ENCODE measurements around the gene FARS2. TPM values are rescaled to one million over a fixed set of nuclear protein-coding genes. Genes with fewer than 3 reads are reported as not detected.

Gene FARS2
- total RNA-seq, 1 donor from 2014 or later = 18.3 TPM

GRCh38 chr6:5243069-5243468, 18.2 kb upstream of the FARS2 start:
- Histone ChIP-seq H3K27me3 (no peaks in the 10 kb centered on the region), H3K4me3 (no peak overlapping the region), H3K36me3 (no peaks in the 10 kb centered on the region), H3K27ac (no peak overlapping the region), H3K9me3 (no peaks in the 10 kb centered on the region), H3K4me1 (no peaks in the 10 kb centered on the region)
- no peak for DNase-seq
- ATAC-seq = no peak
- intact Hi-C loops (cut with DNase I) = no loop called here
- TF ChIP-seq CTCF (IDR thresholded peaks at IDR 0.05) = no peak

GRCh38 chr6:5246141-5247097, 14.9 kb upstream of the FARS2 start:
- Histone ChIP-seq H3K27ac (no peak overlapping the region), H3K9me3 (no peaks in the 10 kb centered on the region), H3K36me3 (no peaks in the 10 kb centered on the region), H3K4me1 (no peaks in the 10 kb centered on the region), H3K4me3 (no peak overlapping the region), H3K27me3 (no peaks in the 10 kb centered on the region)
- intact Hi-C loops (cut with DNase I) = no loop called here
- no peak for DNase-seq
- peak; percentile 60 for ATAC-seq
- no peak for TF ChIP-seq CTCF (IDR thresholded peaks at IDR 0.05)

DNA sequence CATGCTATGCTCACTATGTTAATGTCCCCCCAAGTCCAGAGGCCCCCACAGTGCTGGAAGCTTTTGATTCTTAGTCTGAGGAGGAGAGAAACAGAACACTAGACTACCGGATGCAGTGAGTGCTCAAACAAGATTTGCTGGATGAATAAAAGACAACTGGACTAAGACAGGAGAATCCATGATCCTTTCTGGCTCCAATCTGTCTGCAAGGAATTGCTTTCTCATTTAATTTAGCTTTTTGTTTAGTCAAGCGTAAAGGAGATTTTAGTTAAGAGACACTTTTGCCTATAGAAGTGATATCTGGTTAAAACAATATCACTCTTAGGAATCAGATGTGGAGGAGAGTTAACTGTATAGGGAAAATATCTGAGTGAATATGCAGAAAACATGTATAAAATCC, 14.1 kb upstream of the FARS2 start:
- DNase-seq (no peak), ATAC-seq (no peak)
- Histone ChIP-seq H3K27ac (no peak overlapping the region), H3K27me3 (no peaks in the 10 kb centered on the region), H3K4me1 (no peaks in the 10 kb centered on the region), H3K4me3 (no peak overlapping the region), H3K36me3 (no peaks in the 10 kb centered on the region), H3K9me3 (no peaks in the 10 kb centered on the region)
- TF ChIP-seq CTCF (IDR thresholded peaks at IDR 0.05) = no peak
- intact Hi-C loops (cut with DNase I) = no loop called here

GRCh38 chr6:5248302-5249098, 12.8 kb upstream of the FARS2 start:
- no peaks in the 10 kb centered on the region for H3K27me3 ChIP-seq
- H3K27ac ChIP-seq = no peak overlapping the region
- no peak for TF ChIP-seq CTCF (IDR thresholded peaks at IDR 0.05)
- DNase-seq = no peak
- no peak for ATAC-seq
- intact Hi-C loops (cut with DNase I) = no loop called here
- no peak overlapping the region for H3K4me3 ChIP-seq
- H3K36me3 ChIP-seq = no peaks in the 10 kb centered on the region
- H3K4me1 ChIP-seq = no peaks in the 10 kb centered on the region
- H3K9me3 ChIP-seq = no peaks in the 10 kb centered on the region

DNA sequence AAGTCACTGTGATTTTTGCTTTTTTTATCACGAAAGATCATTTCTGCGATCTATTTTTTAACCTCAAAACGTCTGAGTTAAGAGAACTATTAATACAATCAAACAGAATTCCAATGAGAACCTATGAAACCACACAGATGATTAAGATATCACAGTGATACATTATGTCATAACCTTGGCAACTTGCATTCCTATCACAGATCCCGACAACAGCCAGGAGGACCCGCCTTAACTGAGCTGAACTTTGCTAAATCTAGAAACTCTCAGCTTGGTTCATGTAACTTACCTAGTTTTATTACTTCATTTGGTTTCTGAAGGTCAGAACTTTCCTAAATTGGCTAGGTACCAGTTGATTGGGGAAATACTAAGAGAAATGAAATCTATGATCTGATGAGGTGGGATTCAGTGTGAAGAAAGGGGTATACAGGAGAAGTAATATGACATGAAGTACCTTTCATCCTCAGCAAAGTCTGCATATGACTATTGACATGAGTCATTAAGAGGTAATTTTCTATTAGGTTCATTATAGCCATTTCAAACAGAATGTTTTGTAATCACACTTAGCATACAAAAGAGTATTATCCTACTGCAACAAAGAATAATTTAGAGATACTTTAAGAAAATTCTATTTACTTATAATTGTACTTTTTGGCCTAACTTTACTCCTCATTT, 11.7 kb upstream of the FARS2 start:
- Histone ChIP-seq H3K36me3 (no peaks in the 10 kb centered on the region), H3K27ac (no peak overlapping the region), H3K9me3 (no peaks in the 10 kb centered on the region), H3K4me1 (no peaks in the 10 kb centered on the region), H3K27me3 (no peaks in the 10 kb centered on the region), H3K4me3 (no peak overlapping the region)
- intact Hi-C loops (cut with DNase I) = no loop called here
- DNase-seq = no peak
- no peak for ATAC-seq
- no peak for TF ChIP-seq CTCF (IDR thresholded peaks at IDR 0.05)

Data from upper lobe of right lung (tissue), 1 donor.